Lower leg skin (tissue), 3 donors: Measurements from ENCODE around the gene PACSIN3.
"Not testable (repeated sequence)": the region's sequence is repeated elsewhere in the genome, so short reads cannot be mapped to it uniquely, and the experiment has no call there.

ENCODE experiments used
- CTCF ChIP-seq, 3 donors: fragments of 450-650 bp; IDR thresholded peaks; one replicate each; pipeline ENCODE4 v1.5.1; 2016; ENCODE audit warnings: antibody characterized with exemption in 3 of 3, mild to moderate bottlenecking in 3 of 3, moderate library complexity in 2 of 3
- POLR2A ChIP-seq, 2 donors: fragments of 450-650 bp; IDR thresholded peaks; one replicate each; pipeline ENCODE4 v1.6.1; 2016 to 2017; ENCODE audit warnings: antibody characterized with exemption in 2 of 2, mild to moderate bottlenecking in 1 of 2, moderate library complexity in 1 of 2

GRCh38 chr11:47206577-47206976 is 20.3 kb upstream of the PACSIN3 start:
- TF ChIP-seq CTCF, POLR2A (IDR thresholded peaks at IDR 0.05): not testable (repeated sequence)
